Measurements from ENCODE around the gene NUDT8.

Gene NUDT8

DNA sequence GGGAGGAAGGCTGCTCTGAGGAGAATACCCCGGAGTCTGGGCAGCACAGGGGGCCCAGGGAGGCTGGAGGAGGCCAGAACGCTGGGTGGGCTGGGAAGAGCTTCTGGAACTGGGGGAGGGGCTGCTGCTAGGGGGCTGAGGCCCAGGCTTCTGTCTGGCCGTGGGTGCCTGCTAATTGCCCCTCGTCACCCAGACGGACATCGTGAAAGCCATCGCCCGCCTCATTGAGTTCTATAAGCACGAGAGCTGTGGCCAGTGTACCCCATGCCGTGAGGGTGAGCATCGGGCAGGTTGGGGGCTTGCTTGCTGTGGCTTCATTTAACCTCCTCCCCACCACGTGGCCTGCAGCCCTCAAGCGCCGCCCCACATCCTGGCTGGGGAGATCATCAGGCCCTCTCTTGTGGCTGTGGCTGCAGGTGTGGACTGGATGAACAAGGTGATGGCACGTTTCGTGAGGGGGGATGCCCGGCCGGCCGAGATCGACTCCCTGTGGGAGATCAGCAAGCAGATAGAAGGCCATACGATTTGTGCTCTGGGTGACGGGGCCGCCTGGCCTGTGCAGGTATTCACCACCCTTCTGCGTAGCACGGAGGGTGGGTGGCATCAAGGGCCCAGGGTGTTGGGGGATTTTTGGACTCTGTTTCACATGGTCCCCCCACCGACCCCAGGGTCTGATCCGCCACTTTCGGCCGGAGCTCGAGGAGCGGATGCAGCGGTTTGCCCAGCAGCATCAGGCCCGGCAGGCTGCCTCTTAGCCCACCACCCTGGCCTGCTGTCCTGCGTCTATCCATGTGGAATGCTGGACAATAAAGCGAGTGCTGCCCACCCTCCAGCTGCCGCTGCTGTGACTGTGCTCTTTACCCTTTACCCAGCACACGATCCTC is 17.8 kb downstream of the NUDT8 start:
- H3K27ac ChIP-seq, result no peak overlapping the region
- no peak overlapping the region for H3K4me3 ChIP-seq (ENCODE audit: low read depth, low read length)
- H3K27me3 ChIP-seq (ENCODE audit: control insufficient read depth, insufficient read depth, low read length), result no peaks in the 10 kb centered on the region
- H2AFZ ChIP-seq, result no peak overlapping the region
- TF ChIP-seq, protein P1, sequence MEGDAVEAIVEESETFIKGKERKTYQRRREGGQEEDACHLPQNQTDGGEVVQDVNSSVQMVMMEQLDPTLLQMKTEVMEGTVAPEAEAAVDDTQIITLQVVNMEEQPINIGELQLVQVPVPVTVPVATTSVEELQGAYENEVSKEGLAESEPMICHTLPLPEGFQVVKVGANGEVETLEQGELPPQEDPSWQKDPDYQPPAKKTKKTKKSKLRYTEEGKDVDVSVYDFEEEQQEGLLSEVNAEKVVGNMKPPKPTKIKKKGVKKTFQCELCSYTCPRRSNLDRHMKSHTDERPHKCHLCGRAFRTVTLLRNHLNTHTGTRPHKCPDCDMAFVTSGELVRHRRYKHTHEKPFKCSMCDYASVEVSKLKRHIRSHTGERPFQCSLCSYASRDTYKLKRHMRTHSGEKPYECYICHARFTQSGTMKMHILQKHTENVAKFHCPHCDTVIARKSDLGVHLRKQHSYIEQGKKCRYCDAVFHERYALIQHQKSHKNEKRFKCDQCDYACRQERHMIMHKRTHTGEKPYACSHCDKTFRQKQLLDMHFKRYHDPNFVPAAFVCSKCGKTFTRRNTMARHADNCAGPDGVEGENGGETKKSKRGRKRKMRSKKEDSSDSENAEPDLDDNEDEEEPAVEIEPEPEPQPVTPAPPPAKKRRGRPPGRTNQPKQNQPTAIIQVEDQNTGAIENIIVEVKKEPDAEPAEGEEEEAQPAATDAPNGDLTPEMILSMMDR (IDR thresholded peaks at IDR 0.05), result no peak
- no peaks in the 10 kb centered on the region for H3K9me3 ChIP-seq (ENCODE audit: control insufficient read depth, low read length)
- H3K79me2 ChIP-seq, result peaks cover 3% of the 10 kb centered on the region
- H3K4me1 ChIP-seq, result peaks cover 8% of the 10 kb centered on the region
- no peaks in the 10 kb centered on the region for H3K36me3 ChIP-seq (ENCODE audit: control insufficient read depth, insufficient read depth, low read length)
- no peak overlapping the region for H3K4me2 ChIP-seq (ENCODE audit: low read length)
- H3K9ac ChIP-seq, result no peak overlapping the region

DNA sequence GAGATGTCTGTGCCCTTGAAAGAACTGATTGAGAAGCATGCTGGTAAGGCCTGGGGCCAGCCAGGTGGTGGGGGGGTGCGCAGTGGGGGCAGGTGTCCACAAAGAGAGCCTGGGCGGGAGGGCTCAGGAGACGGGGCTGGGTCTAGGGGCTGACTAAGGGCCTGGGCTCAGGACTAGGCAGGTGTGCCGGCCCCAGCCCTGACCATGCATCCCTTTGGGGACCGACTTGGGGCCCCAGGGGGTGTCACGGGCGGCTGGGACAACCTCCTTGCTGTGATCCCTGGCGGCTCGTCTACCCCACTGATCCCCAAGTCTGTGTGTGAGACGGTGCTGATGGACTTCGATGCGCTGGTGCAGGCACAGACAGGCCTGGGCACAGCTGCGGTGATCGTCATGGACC is 18.6 kb downstream of the NUDT8 start:
- no peaks in the 10 kb centered on the region for H3K27me3 ChIP-seq (ENCODE audit: control insufficient read depth, insufficient read depth, low read length)
- TF ChIP-seq, protein P1 (IDR thresholded peaks at IDR 0.05), result no peak
- no peaks in the 10 kb centered on the region for H3K36me3 ChIP-seq (ENCODE audit: control insufficient read depth, insufficient read depth, low read length)

DNA sequence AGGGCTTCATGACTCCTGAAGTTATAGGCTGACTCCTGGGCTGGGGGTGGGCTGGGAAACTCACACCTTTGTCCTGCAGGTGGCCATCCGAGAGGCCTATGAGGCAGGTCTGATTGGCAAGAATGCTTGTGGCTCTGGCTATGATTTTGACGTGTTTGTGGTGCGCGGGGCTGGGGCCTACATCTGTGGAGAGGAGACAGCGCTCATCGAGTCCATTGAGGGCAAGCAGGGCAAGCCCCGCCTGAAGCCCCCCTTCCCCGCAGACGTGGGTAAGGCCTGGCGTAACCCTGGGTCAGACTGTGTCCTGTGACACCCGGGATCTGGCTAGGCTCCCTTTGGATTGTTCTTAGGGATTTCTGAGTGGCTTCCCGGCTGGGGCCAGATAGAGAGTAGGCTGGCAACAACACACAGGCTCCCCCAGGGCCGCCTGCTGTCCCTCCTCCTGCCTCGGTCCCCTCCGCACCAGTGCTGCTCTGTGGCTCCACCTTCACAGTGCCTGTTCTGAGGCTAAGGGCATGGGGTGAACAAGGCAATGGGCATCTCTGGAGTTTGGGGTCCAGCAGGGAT is 19.4 kb downstream of the NUDT8 start:
- peaks cover 3% of the 10 kb centered on the region for H3K79me2 ChIP-seq
- H3K27me3 ChIP-seq (ENCODE audit: control insufficient read depth, insufficient read depth, low read length), result no peaks in the 10 kb centered on the region
- H3K4me2 ChIP-seq (ENCODE audit: low read length), result peak overlapping the region; percentile 31
- H3K9ac ChIP-seq, result no peak overlapping the region
- peaks cover 8% of the 10 kb centered on the region for H3K4me1 ChIP-seq
- peak overlapping the region; percentile 22 for H3K4me3 ChIP-seq (ENCODE audit: low read depth, low read length)
- no peaks in the 10 kb centered on the region for H3K36me3 ChIP-seq (ENCODE audit: control insufficient read depth, insufficient read depth, low read length)
- H3K9me3 ChIP-seq (ENCODE audit: control insufficient read depth, low read length), result no peaks in the 10 kb centered on the region
- no peak overlapping the region for H2AFZ ChIP-seq
- TF ChIP-seq, protein P1 (IDR thresholded peaks at IDR 0.05), result no peak
- no peak overlapping the region for H3K27ac ChIP-seq

More for the DNA sequence above, 18.6 kb downstream of the NUDT8 start:
- no peak overlapping the region for H3K4me2 ChIP-seq (ENCODE audit: low read length)
- peaks cover 3% of the 10 kb centered on the region for H3K79me2 ChIP-seq
- no peak overlapping the region for H2AFZ ChIP-seq
- no peak overlapping the region for H3K4me3 ChIP-seq (ENCODE audit: low read depth, low read length)
- H3K9me3 ChIP-seq (ENCODE audit: control insufficient read depth, low read length), result no peaks in the 10 kb centered on the region
- H3K4me1 ChIP-seq, result peaks cover 8% of the 10 kb centered on the region
- no peak overlapping the region for H3K27ac ChIP-seq
- H3K9ac ChIP-seq, result no peak overlapping the region

DNA sequence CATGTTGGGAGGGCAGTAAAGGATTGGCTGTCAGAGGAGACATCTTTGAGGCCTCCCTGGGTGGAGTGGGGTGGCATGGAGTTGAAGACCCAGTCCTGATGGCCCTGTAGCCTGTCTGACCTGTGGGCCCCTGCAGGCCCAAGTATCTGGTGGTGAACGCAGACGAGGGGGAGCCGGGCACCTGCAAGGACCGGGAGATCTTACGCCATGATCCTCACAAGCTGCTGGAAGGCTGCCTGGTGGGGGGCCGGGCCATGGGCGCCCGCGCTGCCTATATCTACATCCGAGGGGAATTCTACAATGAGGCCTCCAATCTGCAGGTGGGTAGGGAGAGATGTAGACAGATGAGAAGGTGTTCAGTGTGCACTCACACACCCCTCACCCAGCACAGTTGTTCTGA is 20.4 kb downstream of the NUDT8 start:
- Histone ChIP-seq H3K27me3 (ENCODE audit: control insufficient read depth, insufficient read depth, low read length) (no peaks in the 10 kb centered on the region), H3K36me3 (ENCODE audit: control insufficient read depth, insufficient read depth, low read length) (no peaks in the 10 kb centered on the region), H3K79me2 (peaks cover 3% of the 10 kb centered on the region), H3K9ac (no peak overlapping the region), H2AFZ (no peak overlapping the region), H3K27ac (peak overlapping the region; percentile 4), H3K9me3 (ENCODE audit: control insufficient read depth, low read length) (no peaks in the 10 kb centered on the region), H3K4me2 (ENCODE audit: low read length) (peak overlapping the region; percentile 35), H3K4me3 (ENCODE audit: low read depth, low read length) (no peak overlapping the region), H3K4me1 (peaks cover 8% of the 10 kb centered on the region)
- TF ChIP-seq, protein P1 (IDR thresholded peaks at IDR 0.05), result no peak
